ENCODE data around the gene PAX7.

Gene PAX7

GRCh38 chr1:18751425-18751824 is 120.8 kb downstream of the PAX7 start:
- no peak for TF ChIP-seq CTCF (IDR thresholded peaks at IDR 0.05)

- no peak for TF ChIP-seq CTCF (IDR thresholded peaks at IDR 0.05)
Observed at GRCh38 chr1:18752409-18752808, 121.8 kb downstream of the PAX7 start.

- no peak for TF ChIP-seq CTCF (IDR thresholded peaks at IDR 0.05)
Observed at GRCh38 chr1:18760156-18760555, 129.5 kb downstream of the PAX7 start.

- no peak for TF ChIP-seq CTCF (IDR thresholded peaks at IDR 0.05)
Observed at GRCh38 chr1:18761948-18762840, 131.5 kb downstream of the PAX7 start.

GRCh38 chr1:18764362-18764761 is 133.7 kb downstream of the PAX7 start:
- no peak for TF ChIP-seq CTCF (IDR thresholded peaks at IDR 0.05)

GRCh38 chr1:18765725-18766124 is 135.1 kb downstream of the PAX7 start:
- no peak for TF ChIP-seq CTCF (IDR thresholded peaks at IDR 0.05)

- TF ChIP-seq CTCF (IDR thresholded peaks at IDR 0.05) = no peak
Observed at GRCh38 chr1:18766328-18766727, 135.7 kb downstream of the PAX7 start.

All from LNCAP (cell line).